ENCODE results near the gene HIVEP3.

DNA sequence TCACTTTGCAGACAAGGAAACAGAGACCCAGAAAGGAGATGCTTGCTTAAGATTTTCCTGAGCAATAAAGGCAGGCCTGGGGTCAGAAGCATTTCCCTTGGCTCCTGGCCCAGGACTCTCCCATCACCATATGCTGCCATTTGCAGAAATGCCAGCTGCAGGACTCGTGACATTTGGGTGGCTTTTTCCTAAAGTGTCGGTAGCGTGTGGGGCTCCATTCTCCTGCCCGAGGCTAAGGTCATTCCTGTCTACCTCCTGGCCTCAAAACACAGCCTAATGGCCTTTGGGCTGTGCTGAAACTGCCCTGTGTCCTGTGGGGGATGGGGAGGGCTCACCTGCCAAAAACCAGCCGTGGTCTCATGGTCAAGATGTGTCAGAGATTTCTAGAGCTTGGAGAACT is 218.1 kb downstream of the HIVEP3 start:
- TF ChIP-seq POLR2A (IDR thresholded peaks at IDR 0.05; ENCODE audit: low read depth, low read length) = no peak
- TF ChIP-seq POLR2AphosphoS5 (IDR thresholded peaks at IDR 0.05; ENCODE audit: low read depth, low read length) = no peak
- no peak for TF ChIP-seq TAF1 (IDR thresholded peaks at IDR 0.05; ENCODE audit: low read depth, low read length)
- TF ChIP-seq SPI1 (IDR thresholded peaks at IDR 0.05; ENCODE audit: low read depth, low read length) = no peak

Measured in GM12891 (cell line).